OCI-LY3 (cell line): Measurements from ENCODE around the gene TMEM163.

ENCODE experiments used
- H2AFZ ChIP-seq: fragments of 200-600, 300-600 bp; shearing (Covaris generic); 2 replicates; pipeline ENCODE4 v1.6.0; 2014; ENCODE audit warnings: antibody characterized with exemption, low read depth, low read length
- H3K27ac ChIP-seq: fragments of 200-600, 300-600 bp; sonication (generic); 2 replicates; pipeline ENCODE4 v1.5.1; 2014; ENCODE audit warnings: mild to moderate bottlenecking, low read length, moderate library complexity, mixed read lengths
- H3K27me3 ChIP-seq: fragments of 200-600, 300-600 bp; sonication (generic); 2 replicates; pipeline ENCODE4 v1.6.1; 2014; ENCODE audit warnings: low read depth, low read length, mixed read lengths
- H3K36me3 ChIP-seq: fragments of 200-600, 300-600 bp; sonication (generic); replicated peaks from 2 replicates; pipeline ENCODE3; 2014; ENCODE audit warnings: low read depth, low read length, mixed read lengths
- H3K4me1 ChIP-seq: fragments of 300-600, 200-600 bp; sonication (generic); 2 replicates; pipeline ENCODE4 v1.6.1; 2014; ENCODE audit warnings: low read length, mixed read lengths
- H3K4me2 ChIP-seq: fragments of 200-600, 300-600 bp; sonication (generic); 2 replicates; pipeline ENCODE4 v1.6.1; 2014; ENCODE audit warnings: low read length, mixed read lengths
- H3K4me3 ChIP-seq: fragments of 300-600, 200-600 bp; sonication (generic); 2 replicates; pipeline ENCODE4 v1.5.1; 2014; ENCODE audit warnings: antibody characterized with exemption, mild to moderate bottlenecking, low read length, moderate library complexity
- H3K79me2 ChIP-seq: fragments of 300-600, 200-600 bp; shearing (Covaris generic); 2 replicates; pipeline ENCODE4 v1.6.1; 2014; ENCODE audit warnings: mild to moderate bottlenecking, low read length, mixed read lengths
- H3K9ac ChIP-seq: fragments of 300-600, 200-600 bp; shearing (Covaris generic); 2 replicates; pipeline ENCODE4 v1.6.0; 2014; ENCODE audit warnings: mild to moderate bottlenecking, low read length, moderate library complexity
- H3K9me3 ChIP-seq: fragments of 200-600, 300-600 bp; shearing (Covaris generic); 2 replicates; pipeline ENCODE4 v1.6.1; 2014; ENCODE audit warnings: low read length, mixed read lengths; ENCODE audit not compliant: insufficient read depth
- H4K20me1 ChIP-seq: fragments of 200-600, 300-600 bp; sonication (generic); 2 replicates; pipeline ENCODE4 v1.6.1; 2016; ENCODE audit warnings: low read length, mixed read lengths; ENCODE audit not compliant: insufficient read depth
- EZH2phosphoT487 ChIP-seq: fragments of 200-600 bp; shearing (Covaris generic); IDR thresholded peaks from 2 replicates; pipeline ENCODE4 v1.6.1; 2018; ENCODE audit warnings: antibody characterized with exemption, mixed run types, low read depth
- TF ChIP-seq, protein P1 (sequence below): fragments of 200-600, 300-600 bp; sonication (generic); IDR thresholded peaks from 2 replicates; pipeline ENCODE4 v1.5.1; 2014; ENCODE audit warnings: antibody characterized with exemption, low read length, low read depth

The TMEM163 gene

DNA sequence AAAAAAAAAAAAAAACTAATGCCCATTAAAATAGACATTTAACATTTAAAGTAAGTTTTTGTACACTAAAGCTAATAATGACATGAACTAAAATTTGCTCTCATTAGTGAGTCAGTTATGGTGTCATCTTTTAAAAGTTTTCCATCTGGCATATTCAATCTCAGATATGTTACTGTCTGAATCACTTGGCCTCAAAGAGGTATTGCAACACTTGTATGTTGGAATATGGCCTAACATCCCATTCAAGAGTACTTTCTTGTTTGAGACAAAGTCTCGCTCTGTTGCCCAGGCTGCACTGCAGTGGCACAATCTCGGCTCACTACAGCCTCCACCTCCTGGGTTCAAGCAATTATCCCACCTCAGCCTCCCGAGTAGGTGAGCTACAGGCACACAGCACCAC is 169.7 kb downstream of the TMEM163 start:
- H3K4me1 ChIP-seq = peaks cover 4% of the 10 kb centered on the region; the same call in 1 of the 2 replicates
- peaks cover 3% of the 10 kb centered on the region for H3K36me3 ChIP-seq
- H3K4me2 ChIP-seq = no peak overlapping the region
- TF ChIP-seq EZH2phosphoT487 = no peak
- TF ChIP-seq, protein P1, sequence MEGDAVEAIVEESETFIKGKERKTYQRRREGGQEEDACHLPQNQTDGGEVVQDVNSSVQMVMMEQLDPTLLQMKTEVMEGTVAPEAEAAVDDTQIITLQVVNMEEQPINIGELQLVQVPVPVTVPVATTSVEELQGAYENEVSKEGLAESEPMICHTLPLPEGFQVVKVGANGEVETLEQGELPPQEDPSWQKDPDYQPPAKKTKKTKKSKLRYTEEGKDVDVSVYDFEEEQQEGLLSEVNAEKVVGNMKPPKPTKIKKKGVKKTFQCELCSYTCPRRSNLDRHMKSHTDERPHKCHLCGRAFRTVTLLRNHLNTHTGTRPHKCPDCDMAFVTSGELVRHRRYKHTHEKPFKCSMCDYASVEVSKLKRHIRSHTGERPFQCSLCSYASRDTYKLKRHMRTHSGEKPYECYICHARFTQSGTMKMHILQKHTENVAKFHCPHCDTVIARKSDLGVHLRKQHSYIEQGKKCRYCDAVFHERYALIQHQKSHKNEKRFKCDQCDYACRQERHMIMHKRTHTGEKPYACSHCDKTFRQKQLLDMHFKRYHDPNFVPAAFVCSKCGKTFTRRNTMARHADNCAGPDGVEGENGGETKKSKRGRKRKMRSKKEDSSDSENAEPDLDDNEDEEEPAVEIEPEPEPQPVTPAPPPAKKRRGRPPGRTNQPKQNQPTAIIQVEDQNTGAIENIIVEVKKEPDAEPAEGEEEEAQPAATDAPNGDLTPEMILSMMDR = no peak
- peaks cover 13% of the 10 kb centered on the region for H3K79me2 ChIP-seq
- H2AFZ ChIP-seq = no peak overlapping the region
- H3K9ac ChIP-seq = no peak overlapping the region
- 0 out of 2 replicates have a peak, but pooled peaks cover 4% of the 10 kb centered on the region for H4K20me1 ChIP-seq
- H3K27me3 ChIP-seq = no peaks in the 10 kb centered on the region
- H3K4me3 ChIP-seq = no peak overlapping the region
- no peak overlapping the region for H3K27ac ChIP-seq
- H3K9me3 ChIP-seq = no peaks in the 10 kb centered on the region

DNA sequence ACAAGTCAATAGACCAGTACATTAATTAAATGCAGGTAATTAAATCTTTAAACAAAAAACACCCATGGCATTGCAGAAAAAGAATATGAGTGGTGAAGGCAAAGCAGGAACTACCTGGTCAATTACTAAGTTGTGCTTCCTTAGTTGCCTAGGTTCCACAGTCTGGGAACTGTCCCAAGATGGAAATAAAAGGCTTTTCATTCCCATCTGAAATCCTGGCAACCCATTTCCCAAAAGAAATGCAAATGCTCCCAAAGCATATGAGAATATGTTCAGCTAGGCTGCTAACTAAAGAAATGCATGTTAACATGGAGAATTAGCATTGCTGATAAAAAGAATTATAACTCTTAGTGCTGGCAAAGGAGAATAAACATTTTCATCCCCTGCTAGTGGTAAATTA is 177.8 kb downstream of the TMEM163 start:
- no peaks in the 10 kb centered on the region for H3K27me3 ChIP-seq
- no peak overlapping the region for H3K4me2 ChIP-seq
- peaks cover 3% of the 10 kb centered on the region; the same call in 1 of the 2 replicates for H4K20me1 ChIP-seq
- TF ChIP-seq, protein P1 = no peak
- no peak for TF ChIP-seq EZH2phosphoT487
- no peak overlapping the region for H3K4me3 ChIP-seq
- no peaks in the 10 kb centered on the region for H3K36me3 ChIP-seq
- no peak overlapping the region for H2AFZ ChIP-seq
- H3K4me1 ChIP-seq = no peaks in the 10 kb centered on the region
- H3K27ac ChIP-seq = no peak overlapping the region
- H3K9me3 ChIP-seq = no peaks in the 10 kb centered on the region
- no peaks in the 10 kb centered on the region for H3K79me2 ChIP-seq
- H3K9ac ChIP-seq = no peak overlapping the region

- no peaks in the 10 kb centered on the region for H3K79me2 ChIP-seq
- no peak overlapping the region for H3K4me3 ChIP-seq
- no peaks in the 10 kb centered on the region for H3K4me1 ChIP-seq
- H3K9me3 ChIP-seq = no peaks in the 10 kb centered on the region
- no peaks in the 10 kb centered on the region for H3K36me3 ChIP-seq
- H3K9ac ChIP-seq = no peak overlapping the region
- no peak overlapping the region for H3K27ac ChIP-seq
- no peak overlapping the region for H2AFZ ChIP-seq
- no peak overlapping the region for H3K4me2 ChIP-seq
- H3K27me3 ChIP-seq = no peaks in the 10 kb centered on the region
- TF ChIP-seq, protein P1 = no peak
- TF ChIP-seq EZH2phosphoT487 = no peak
- H4K20me1 ChIP-seq = peaks cover 3% of the 10 kb centered on the region; the same call in 1 of the 2 replicates
Observed at GRCh38 chr2:134539981-134540380, 178.8 kb downstream of the TMEM163 start.

DNA sequence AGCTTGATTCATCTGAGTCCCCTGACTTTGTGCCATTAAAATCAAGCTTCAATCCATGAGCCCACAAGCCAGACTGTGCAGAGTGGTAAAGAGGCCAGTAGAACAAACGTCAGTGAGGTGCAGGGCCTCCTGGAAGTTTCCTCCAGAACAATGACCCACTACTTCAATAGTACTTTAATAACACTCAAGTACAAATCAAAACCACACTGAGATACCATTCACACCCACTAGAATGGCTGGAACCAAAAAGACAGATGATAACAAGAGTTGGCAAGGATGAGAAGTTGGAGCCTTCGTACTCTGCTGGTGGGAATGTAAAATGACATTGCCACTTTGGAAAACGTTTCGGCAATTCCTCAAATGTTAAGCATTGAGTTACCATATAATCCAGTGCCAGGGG is 181.1 kb downstream of the TMEM163 start:
- Histone ChIP-seq H3K9me3 (no peaks in the 10 kb centered on the region), H3K27ac (no peak overlapping the region), H3K27me3 (no peaks in the 10 kb centered on the region), H3K4me3 (no peak overlapping the region), H3K9ac (no peak overlapping the region), H3K36me3 (no peaks in the 10 kb centered on the region), H3K4me1 (no peaks in the 10 kb centered on the region), H3K79me2 (no peaks in the 10 kb centered on the region), H4K20me1 (peaks cover 6% of the 10 kb centered on the region; the same call in 1 of the 2 replicates), H3K4me2 (no peak overlapping the region), H2AFZ (no peak overlapping the region)
- TF ChIP-seq EZH2phosphoT487 = no peak
- TF ChIP-seq, protein P1 = no peak
